CD4-positive, alpha-beta T cell treated with Interleukin-4 for 4 hours (primary cell): ENCODE results near the gene ZC3H12C.
A peak's percentile ranks its signal among the peaks of the same experiment; 100 is the strongest.

Experiments
- DNase-seq: peaks from one replicate; pipeline ENCODE4 v3.0.0-alpha.2; 2020

The ZC3H12C gene

GRCh38 chr11:110156503-110156902, 63.3 kb downstream of the ZC3H12C start:
- DNase-seq = no peak

GRCh38 chr11:110158317-110159200, 65.4 kb downstream of the ZC3H12C start:
- no peak for DNase-seq

GRCh38 chr11:110159476-110159875, 66.3 kb downstream of the ZC3H12C start:
- DNase-seq = no peak

- no peak for DNase-seq
These were observed 66.8 kb downstream of the ZC3H12C start for GRCh38 chr11:110160016-110160415.

GRCh38 chr11:110160437-110160836, 67.2 kb downstream of the ZC3H12C start:
- no peak for DNase-seq

- DNase-seq = no peak
These were observed 67.9 kb downstream of the ZC3H12C start for GRCh38 chr11:110161061-110161460.

GRCh38 chr11:110162216-110162615, 69.0 kb downstream of the ZC3H12C start:
- DNase-seq = no peak

GRCh38 chr11:110165039-110165925, 72.1 kb downstream of the ZC3H12C start:
- DNase-seq = no peak

- DNase-seq = no peak
These were observed 75.0 kb downstream of the ZC3H12C start for GRCh38 chr11:110168033-110168803.

- DNase-seq = no peak
These were observed 76.5 kb downstream of the ZC3H12C start for GRCh38 chr11:110169738-110170137.

GRCh38 chr11:110172468-110173065, 79.4 kb downstream of the ZC3H12C start:
- DNase-seq = no peak

- peak; percentile 54 for DNase-seq
These were observed 80.8 kb downstream of the ZC3H12C start for GRCh38 chr11:110173811-110174644.

- DNase-seq = no peak
These were observed 81.6 kb downstream of the ZC3H12C start for GRCh38 chr11:110174645-110175310.

- no peak for DNase-seq
These were observed 83.3 kb downstream of the ZC3H12C start for GRCh38 chr11:110176366-110177085.

- DNase-seq = no peak
These were observed 83.9 kb downstream of the ZC3H12C start for GRCh38 chr11:110177086-110177456.

- no peak for DNase-seq
These were observed 85.9 kb downstream of the ZC3H12C start for GRCh38 chr11:110179064-110179463.

- no peak for DNase-seq
These were observed 89.7 kb downstream of the ZC3H12C start for GRCh38 chr11:110182886-110183285.

GRCh38 chr11:110184456-110184855, 91.3 kb downstream of the ZC3H12C start:
- DNase-seq = no peak

- DNase-seq = no peak
These were observed 92.0 kb downstream of the ZC3H12C start for GRCh38 chr11:110185121-110185591.

- no peak for DNase-seq
These were observed 92.4 kb downstream of the ZC3H12C start for GRCh38 chr11:110185599-110185998.
